ENCODE data around the gene SLC22A16.

The SLC22A16 gene

GRCh38 chr6:110385458-110385863, 91.0 kb downstream of the SLC22A16 start:
- TF ChIP-seq CTCF (conservative IDR thresholded peaks at IDR 0.05; ENCODE audit: low read depth, low read length), result no peak
- H3K4me3 ChIP-seq (ENCODE audit: low read depth, low read length), result no peak overlapping the region
- no peak for DNase-seq (ENCODE audit: low read depth)

GRCh38 chr6:110378552-110378951, 97.9 kb downstream of the SLC22A16 start:
- no peak for DNase-seq (ENCODE audit: low read depth)
- TF ChIP-seq CTCF (conservative IDR thresholded peaks at IDR 0.05; ENCODE audit: low read depth, low read length), result no peak
- H3K4me3 ChIP-seq (ENCODE audit: low read depth, low read length), result no peak overlapping the region

All from choroid plexus epithelial cell (primary cell).